CD4-positive, alpha-beta T cell treated with Interleukin-6 at 100 ng/mL for 8 hours (primary cell): Measurements from ENCODE around the gene CEP131.

ENCODE experiments used
- DNase-seq: peaks from one replicate; pipeline ENCODE4 v3.0.0-alpha.2; 2020; ENCODE audit warnings: mixed read lengths, low spot score

CEP131 gene

GRCh38 chr17:81223762-81224130 is 981 bp upstream of the CEP131 start:
- DNase-seq, result no peak

GRCh38 chr17:81222620-81222905 is 202 bp downstream of the CEP131 start:
- DNase-seq, result no peak

GRCh38 chr17:81221842-81222619 is 734 bp downstream of the CEP131 start:
- DNase-seq, result no peak

GRCh38 chr17:81221371-81221841 is 1.4 kb downstream of the CEP131 start:
- no peak for DNase-seq

- no peak for DNase-seq
Observed at GRCh38 chr17:81219476-81220180, 3.1 kb downstream of the CEP131 start.

GRCh38 chr17:81218991-81219390 is 3.8 kb downstream of the CEP131 start:
- no peak for DNase-seq

- no peak for DNase-seq
Observed at GRCh38 chr17:81218459-81218858, 4.3 kb downstream of the CEP131 start.

GRCh38 chr17:81217491-81217890 is 5.3 kb downstream of the CEP131 start:
- DNase-seq, result no peak

- no peak for DNase-seq
Observed at GRCh38 chr17:81213978-81214377, 8.8 kb downstream of the CEP131 start.

- no peak for DNase-seq
Observed at GRCh38 chr17:81212365-81212764, 10.4 kb downstream of the CEP131 start.

GRCh38 chr17:81210868-81211267 is 11.9 kb downstream of the CEP131 start:
- DNase-seq, result no peak

- DNase-seq, result no peak
Observed at GRCh38 chr17:81210466-81210865, 12.3 kb downstream of the CEP131 start.

- no peak for DNase-seq
Observed at GRCh38 chr17:81209141-81209540, 13.6 kb downstream of the CEP131 start.

GRCh38 chr17:81208651-81209050 is 14.1 kb downstream of the CEP131 start:
- no peak for DNase-seq

GRCh38 chr17:81207610-81208581 is 14.9 kb downstream of the CEP131 start:
- DNase-seq, result no peak

GRCh38 chr17:81206657-81207056 is 16.1 kb downstream of the CEP131 start:
- no peak for DNase-seq

GRCh38 chr17:81206166-81206565 is 16.6 kb downstream of the CEP131 start:
- DNase-seq, result no peak

- DNase-seq, result no peak
Observed at GRCh38 chr17:81204578-81204977, 18.2 kb downstream of the CEP131 start.

- no peak for DNase-seq
Observed at GRCh38 chr17:81203136-81203535, 19.6 kb downstream of the CEP131 start.

GRCh38 chr17:81202318-81202717 is 20.4 kb downstream of the CEP131 start:
- DNase-seq, result no peak

GRCh38 chr17:81200695-81201580 is 21.8 kb downstream of the CEP131 start:
- DNase-seq, result no peak

- DNase-seq, result no peak
Observed at GRCh38 chr17:81200201-81200600, 22.6 kb downstream of the CEP131 start.
